GM19023 (cell line): ENCODE results near the gene WNT7B.

ENCODE experiments used
- ATAC-seq: cut with Tn5 transposase; IDR thresholded peaks from one replicate; pipeline ENCODE4 v1.9.1; 2021; ENCODE audit warnings: mild to moderate bottlenecking, moderate library complexity; ENCODE audit not compliant: unreplicated experiment

The WNT7B gene

GRCh38 chr22:45977003-45977411, at the start of gene WNT7B:
WNT7B (minus strand) TSS chr22:45977162; CDS start chr22:45976754, 408 bp downstream.
- ATAC-seq: no peak

GRCh38 chr22:46025973-46026898, 49.3 kb upstream of the WNT7B start:
- ATAC-seq: no peak

GRCh38 chr22:46025225-46025972, 48.4 kb upstream of the WNT7B start:
- ATAC-seq: no peak

GRCh38 chr22:46024136-46024840, 47.3 kb upstream of the WNT7B start:
- no peak for ATAC-seq

- no peak for ATAC-seq
Measured at GRCh38 chr22:46023558-46023981, 46.6 kb upstream of the WNT7B start.

- no peak for ATAC-seq
Measured at GRCh38 chr22:46022881-46023512, 46.0 kb upstream of the WNT7B start.

- ATAC-seq: no peak
Measured at GRCh38 chr22:46021577-46021976, 44.6 kb upstream of the WNT7B start.

GRCh38 chr22:46019351-46019750, 42.4 kb upstream of the WNT7B start:
- no peak for ATAC-seq

- ATAC-seq: no peak
Measured at GRCh38 chr22:46018859-46019258, 41.9 kb upstream of the WNT7B start.

- ATAC-seq: no peak
Measured at GRCh38 chr22:46017166-46017565, 40.2 kb upstream of the WNT7B start.

- ATAC-seq: peak; percentile 74
Measured at GRCh38 chr22:46013460-46014416, 36.8 kb upstream of the WNT7B start.

- ATAC-seq: no peak
Measured at GRCh38 chr22:46012881-46013281, 35.9 kb upstream of the WNT7B start.

- no peak for ATAC-seq
Measured at GRCh38 chr22:46012182-46012880, 35.4 kb upstream of the WNT7B start.

- ATAC-seq: no peak
Measured at GRCh38 chr22:46011627-46012181, 34.7 kb upstream of the WNT7B start.

- ATAC-seq: no peak
Measured at GRCh38 chr22:46010951-46011626, 34.1 kb upstream of the WNT7B start.

- no peak for ATAC-seq
Measured at GRCh38 chr22:46010207-46010867, 33.4 kb upstream of the WNT7B start.

GRCh38 chr22:46009730-46010129, 32.8 kb upstream of the WNT7B start:
- ATAC-seq: no peak
